ENCODE measurements around the gene LRRC4C. TPM values are rescaled to one million over a fixed set of nuclear protein-coding genes. Genes with fewer than 3 reads are reported as not detected.

LRRC4C gene
- total RNA-seq, 1 donor from 2014 or later = 2.2 TPM

DNA sequence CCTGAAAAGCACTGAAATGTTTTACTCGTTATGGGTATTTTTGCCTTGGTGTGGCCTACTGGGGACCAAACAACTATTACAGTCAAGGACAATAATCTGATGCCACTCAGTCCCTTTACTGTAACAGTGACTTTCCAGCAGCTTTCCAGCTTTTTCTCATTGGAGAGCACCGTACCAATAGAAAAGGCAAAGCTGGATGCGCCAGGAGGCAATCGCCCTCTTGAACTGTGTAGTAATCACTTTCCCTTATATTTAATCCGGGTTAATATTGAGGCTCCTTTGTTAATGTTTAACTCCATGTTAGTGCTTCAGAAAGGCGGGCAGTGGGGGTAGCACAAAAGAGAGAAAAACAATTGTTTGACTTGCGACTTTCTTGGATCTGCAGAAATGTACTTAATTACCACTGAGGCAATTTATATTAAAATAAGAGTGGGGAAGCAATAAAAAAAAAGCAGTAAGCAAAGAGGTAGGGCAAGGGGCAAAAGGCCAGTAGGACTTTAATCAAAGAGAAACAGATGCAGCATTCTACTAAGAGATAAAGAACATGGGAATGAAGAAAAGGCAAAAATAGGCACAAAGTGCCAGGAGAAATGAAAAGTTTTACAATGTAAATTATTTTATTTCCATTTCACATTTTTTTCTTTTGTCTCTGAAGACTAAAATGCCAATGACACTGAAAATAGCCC is 81.6 kb downstream of the LRRC4C start:
- no peak for DNase-seq
- Histone ChIP-seq H3K4me1 (no peaks in the 10 kb centered on the region), H3K27me3 (no peaks in the 10 kb centered on the region), H3K27ac (no peak overlapping the region), H3K4me3 (no peak overlapping the region), H3K36me3 (no peaks in the 10 kb centered on the region), H3K9me3 (no peaks in the 10 kb centered on the region)
- TF ChIP-seq, protein P1, sequence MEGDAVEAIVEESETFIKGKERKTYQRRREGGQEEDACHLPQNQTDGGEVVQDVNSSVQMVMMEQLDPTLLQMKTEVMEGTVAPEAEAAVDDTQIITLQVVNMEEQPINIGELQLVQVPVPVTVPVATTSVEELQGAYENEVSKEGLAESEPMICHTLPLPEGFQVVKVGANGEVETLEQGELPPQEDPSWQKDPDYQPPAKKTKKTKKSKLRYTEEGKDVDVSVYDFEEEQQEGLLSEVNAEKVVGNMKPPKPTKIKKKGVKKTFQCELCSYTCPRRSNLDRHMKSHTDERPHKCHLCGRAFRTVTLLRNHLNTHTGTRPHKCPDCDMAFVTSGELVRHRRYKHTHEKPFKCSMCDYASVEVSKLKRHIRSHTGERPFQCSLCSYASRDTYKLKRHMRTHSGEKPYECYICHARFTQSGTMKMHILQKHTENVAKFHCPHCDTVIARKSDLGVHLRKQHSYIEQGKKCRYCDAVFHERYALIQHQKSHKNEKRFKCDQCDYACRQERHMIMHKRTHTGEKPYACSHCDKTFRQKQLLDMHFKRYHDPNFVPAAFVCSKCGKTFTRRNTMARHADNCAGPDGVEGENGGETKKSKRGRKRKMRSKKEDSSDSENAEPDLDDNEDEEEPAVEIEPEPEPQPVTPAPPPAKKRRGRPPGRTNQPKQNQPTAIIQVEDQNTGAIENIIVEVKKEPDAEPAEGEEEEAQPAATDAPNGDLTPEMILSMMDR (IDR thresholded peaks at IDR 0.05) = no peak
- ATAC-seq = peak; percentile 21
- intact Hi-C loops (cut with DNase I) = no loop called here

DNA sequence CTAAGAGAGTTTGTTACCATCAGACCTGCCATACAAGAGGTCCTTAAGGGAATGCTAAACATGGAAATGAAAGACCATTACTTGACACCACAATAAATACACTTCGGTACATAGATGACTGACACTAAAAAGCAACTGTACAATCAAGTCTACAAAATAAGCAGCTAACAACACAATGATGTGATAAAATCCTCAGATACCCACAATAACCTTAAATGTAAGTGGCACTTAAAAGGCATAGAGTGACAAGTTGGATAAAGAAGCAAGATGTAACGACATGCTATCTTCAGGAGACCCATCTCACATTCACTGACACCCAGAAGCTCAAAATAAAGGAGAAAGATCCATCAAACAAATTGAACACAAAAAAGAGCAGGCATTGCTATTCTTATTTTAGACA is 107.6 kb downstream of the LRRC4C start:
- no peak overlapping the region for H3K4me3 ChIP-seq
- no peak for ATAC-seq
- DNase-seq = no peak
- intact Hi-C loops (cut with DNase I) = no loop called here
- no peaks in the 10 kb centered on the region for H3K36me3 ChIP-seq
- no peaks in the 10 kb centered on the region for H3K27me3 ChIP-seq
- H3K4me1 ChIP-seq = no peaks in the 10 kb centered on the region
- no peaks in the 10 kb centered on the region for H3K9me3 ChIP-seq
- H3K27ac ChIP-seq = no peak overlapping the region
- TF ChIP-seq, protein P1 (IDR thresholded peaks at IDR 0.05) = no peak

DNA sequence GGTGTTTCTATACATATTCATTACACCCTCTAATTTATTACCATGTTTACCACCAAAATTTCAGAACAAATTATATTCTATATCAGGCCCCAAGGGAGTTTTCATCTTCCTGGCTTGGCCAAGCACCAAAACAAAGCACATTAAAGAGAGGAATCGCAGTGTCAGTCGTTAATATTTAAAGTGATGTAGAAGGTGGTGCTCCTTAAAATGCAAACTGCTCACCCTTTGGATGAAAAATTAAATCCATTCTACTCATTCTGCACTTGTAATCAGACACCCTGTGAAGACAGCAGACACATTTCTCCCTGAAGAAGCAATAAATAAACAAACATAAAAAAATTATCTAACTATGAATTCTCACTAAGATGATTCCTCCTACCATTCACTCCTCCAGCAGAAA is 113.4 kb downstream of the LRRC4C start:
- intact Hi-C loops (cut with DNase I) = no loop called here
- no peaks in the 10 kb centered on the region for H3K9me3 ChIP-seq
- no peaks in the 10 kb centered on the region for H3K4me1 ChIP-seq
- DNase-seq = no peak
- H3K27me3 ChIP-seq = no peaks in the 10 kb centered on the region
- H3K4me3 ChIP-seq = no peak overlapping the region
- no peak for ATAC-seq
- TF ChIP-seq, protein P1 (IDR thresholded peaks at IDR 0.05) = no peak
- no peaks in the 10 kb centered on the region for H3K36me3 ChIP-seq
- H3K27ac ChIP-seq = no peak overlapping the region

DNA sequence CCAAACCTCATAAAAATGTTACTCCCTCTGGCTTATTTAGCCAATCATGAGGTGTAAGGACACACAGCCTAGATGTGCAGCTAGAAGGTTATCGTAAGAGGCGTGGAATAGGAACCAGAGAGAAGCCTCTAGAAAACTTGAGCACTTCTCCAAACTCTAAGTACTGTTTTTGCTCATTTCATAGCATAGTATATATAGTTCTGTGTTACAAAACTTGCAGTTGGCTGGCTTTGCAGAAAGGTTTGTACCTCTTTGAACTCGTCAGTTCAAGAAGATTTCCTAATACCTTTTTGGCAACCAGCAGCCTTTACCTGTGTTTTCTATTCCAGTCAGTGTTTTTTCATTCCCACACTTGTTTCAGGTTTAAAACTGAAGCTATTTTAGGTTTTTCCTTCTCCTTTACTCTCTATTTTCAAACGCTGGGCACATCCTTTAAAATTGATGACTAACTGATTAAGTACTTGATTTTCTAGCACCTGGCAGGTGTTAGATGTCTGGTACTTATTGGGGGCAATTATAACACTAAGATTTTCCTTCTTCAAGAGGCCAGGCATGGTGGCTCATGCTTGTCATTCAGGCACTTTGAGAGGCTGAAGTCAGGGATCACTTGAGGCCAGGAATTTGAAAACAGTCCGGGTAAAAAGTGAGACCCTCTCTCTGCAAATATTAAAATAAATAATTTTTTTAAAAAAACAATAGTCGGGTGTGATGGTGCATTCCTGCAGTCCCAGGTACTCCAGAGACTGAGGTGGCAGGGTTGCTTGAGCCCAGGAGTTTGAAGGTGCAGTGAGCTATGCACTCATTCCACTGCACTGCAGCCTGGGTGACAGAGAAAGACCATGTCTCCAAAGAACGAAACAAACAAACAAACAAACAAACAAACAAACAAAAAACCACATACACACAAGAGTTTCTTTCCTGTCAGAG is 125.2 kb downstream of the LRRC4C start:
- Histone ChIP-seq H3K27me3 (no peaks in the 10 kb centered on the region), H3K36me3 (no peaks in the 10 kb centered on the region), H3K9me3 (no peaks in the 10 kb centered on the region), H3K4me3 (no peak overlapping the region), H3K4me1 (no peaks in the 10 kb centered on the region), H3K27ac (no peak overlapping the region)
- intact Hi-C loops (cut with DNase I) = no loop called here
- no peak for DNase-seq
- ATAC-seq = peak; percentile 76
- TF ChIP-seq, protein P1 (IDR thresholded peaks at IDR 0.05) = no peak

DNA sequence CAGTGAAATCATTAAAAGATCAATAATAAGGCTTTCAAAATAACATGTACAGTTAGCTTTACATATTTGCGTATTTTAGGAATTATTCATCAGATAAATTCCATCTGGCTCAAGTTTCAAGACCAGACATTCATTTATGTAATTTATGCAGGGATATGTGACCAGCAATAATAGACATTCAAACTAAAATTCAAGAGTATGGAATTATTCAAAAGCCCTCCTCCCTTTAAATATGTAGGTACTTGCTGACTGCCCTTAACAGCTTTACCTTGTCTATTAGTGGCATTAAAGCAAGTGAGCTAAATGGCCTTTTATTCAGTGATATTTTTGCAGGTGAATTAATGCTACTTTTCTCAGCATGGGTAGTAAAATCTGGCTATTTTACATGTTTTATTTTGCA is 126.1 kb downstream of the LRRC4C start:
- H3K27ac ChIP-seq = no peak overlapping the region
- H3K4me1 ChIP-seq = no peaks in the 10 kb centered on the region
- intact Hi-C loops (cut with DNase I) = no loop called here
- DNase-seq (no peak), ATAC-seq (no peak)
- H3K36me3 ChIP-seq = no peaks in the 10 kb centered on the region
- no peak overlapping the region for H3K4me3 ChIP-seq
- no peaks in the 10 kb centered on the region for H3K27me3 ChIP-seq
- H3K9me3 ChIP-seq = no peaks in the 10 kb centered on the region
- TF ChIP-seq, protein P1 (IDR thresholded peaks at IDR 0.05) = no peak

Data from upper lobe of right lung (tissue), 1 donor.